OCI-M2 (cell line): ENCODE data around the gene CXCL16.
A peak's percentile ranks its signal among the peaks of the same experiment; 100 is the strongest.
"Not testable (repeated sequence)": the region's sequence is repeated elsewhere in the genome, so short reads cannot be mapped to it uniquely, and the experiment has no call there.

Experiments
- DNase-seq: peaks from one replicate; lab custom pipeline; 2025; ENCODE audit not compliant: unreplicated experiment; lab: John Stamatoyannopoulos, UW

Gene CXCL16

DNA sequence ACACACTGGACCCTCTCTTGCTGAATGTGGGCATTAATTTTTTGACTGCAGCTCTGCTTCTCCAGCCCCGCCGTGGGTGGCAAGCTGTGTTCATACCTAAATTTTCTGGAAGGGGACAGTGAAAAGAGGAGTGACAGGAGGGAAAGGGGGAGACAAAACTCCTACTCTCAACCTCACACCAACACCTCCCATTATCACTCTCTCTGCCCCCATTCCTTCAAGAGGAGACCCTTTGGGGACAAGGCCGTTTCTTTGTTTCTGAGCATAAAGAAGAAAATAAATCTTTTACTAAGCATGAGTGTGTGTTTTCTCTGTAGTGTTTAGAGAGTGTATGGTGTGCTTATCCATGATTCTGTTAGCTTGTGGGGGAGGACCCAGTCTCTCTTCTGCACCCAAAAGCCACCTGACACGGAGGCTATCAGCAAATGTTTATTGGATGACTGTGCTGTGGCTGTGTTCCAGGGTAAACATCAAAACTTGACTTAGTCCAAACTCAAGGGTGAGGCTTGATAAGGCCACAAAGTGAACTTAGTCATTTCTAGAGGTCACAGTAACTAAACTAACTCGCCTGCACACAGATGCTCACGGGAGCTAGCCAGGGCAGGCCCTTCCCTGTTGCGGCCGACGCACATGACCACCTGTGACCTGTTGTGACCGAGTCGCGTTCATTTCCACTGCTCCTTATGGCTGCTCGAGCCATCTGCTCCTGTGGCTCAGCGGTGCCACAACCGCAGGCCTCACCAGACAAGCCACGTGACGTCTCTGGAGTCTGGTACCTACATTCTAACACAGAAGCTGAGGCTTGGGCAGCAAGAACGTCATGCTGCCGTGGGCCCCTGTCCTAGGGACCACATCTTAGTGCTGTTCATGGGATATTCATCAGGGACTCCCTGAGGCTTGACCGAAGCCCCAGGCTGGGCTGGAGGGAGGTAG is 18.3 kb downstream of the CXCL16 start:
- DNase-seq: no peak

GRCh38 chr17:4720787-4721186 is 18.9 kb downstream of the CXCL16 start:
- DNase-seq: no peak

GRCh38 chr17:4719684-4720221 is 20.0 kb downstream of the CXCL16 start:
- no peak for DNase-seq

DNA sequence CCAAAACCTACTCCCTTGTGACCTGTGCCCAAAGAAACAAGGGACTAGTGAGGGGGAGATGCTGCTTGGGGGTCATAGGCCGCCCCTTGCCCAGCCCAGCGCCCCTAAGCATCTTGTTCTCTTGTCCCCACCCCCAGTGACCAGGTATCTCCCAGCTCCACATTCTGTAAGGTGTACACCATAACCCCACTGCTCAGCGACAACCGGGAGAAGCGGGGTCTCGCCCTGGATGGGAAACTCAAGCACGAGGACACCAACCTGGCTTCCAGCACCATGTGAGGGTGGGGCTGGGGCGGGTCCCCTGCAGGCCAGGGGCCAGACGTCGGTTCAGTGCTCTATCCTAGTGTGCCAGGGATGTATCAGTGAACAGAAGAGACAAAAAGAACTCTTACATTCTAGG is 20.6 kb downstream of the CXCL16 start:
- DNase-seq: no peak

- no peak for DNase-seq
These were observed 21.5 kb downstream of the CXCL16 start for GRCh38 chr17:4718276-4718675.

DNA sequence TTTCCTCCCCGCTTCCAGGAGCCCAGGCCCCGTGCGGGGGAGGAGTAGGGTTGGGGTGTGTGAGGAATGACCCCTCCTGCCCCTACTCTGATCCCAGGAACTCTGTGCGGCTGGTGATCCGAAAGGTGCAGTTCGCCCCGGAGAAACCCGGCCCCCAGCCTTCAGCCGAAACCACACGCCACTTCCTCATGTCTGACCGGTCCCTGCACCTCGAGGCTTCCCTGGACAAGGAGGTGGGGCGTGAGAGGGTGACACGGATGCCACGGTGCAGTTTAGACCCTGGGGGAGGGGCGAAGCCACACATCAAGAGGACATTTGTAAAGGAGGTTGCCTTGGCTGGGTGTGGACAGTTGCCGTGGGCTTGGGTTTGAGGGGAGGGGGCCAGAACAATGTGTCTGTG is 21.9 kb downstream of the CXCL16 start:
- DNase-seq: no peak

- no peak for DNase-seq
These were observed 23.6 kb downstream of the CXCL16 start for GRCh38 chr17:4716081-4716480.

DNA sequence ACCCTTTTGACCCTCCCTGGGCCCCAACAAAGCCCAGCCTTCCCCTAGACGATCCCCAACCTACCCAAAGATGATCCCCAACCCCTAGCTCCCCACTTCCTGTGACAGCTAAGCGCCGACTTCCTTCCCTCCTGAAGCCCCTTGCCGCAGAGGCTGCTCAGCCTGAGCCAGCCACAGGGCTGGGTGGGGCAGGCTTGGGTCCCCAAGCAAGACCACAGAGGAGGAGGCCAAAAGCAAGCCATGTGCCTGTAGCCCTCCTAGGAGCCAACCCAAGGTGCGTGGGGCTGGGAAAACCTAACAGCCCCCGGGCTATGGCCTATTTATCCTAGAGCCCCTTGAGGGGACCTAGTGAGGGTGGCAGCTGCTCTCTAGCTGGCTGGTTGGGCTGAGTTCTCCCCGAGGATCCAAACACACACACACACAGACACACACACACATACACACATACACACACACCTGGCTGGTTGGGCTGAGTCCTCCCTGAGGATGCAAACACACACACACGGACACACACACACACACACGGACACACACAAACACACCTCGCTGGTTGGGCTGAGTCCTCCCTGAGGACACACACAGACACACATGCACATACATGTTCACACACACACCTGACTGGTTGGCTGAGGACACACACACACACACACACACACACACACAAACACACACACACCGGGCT is 24.5 kb downstream of the CXCL16 start:
- no peak for DNase-seq

DNA sequence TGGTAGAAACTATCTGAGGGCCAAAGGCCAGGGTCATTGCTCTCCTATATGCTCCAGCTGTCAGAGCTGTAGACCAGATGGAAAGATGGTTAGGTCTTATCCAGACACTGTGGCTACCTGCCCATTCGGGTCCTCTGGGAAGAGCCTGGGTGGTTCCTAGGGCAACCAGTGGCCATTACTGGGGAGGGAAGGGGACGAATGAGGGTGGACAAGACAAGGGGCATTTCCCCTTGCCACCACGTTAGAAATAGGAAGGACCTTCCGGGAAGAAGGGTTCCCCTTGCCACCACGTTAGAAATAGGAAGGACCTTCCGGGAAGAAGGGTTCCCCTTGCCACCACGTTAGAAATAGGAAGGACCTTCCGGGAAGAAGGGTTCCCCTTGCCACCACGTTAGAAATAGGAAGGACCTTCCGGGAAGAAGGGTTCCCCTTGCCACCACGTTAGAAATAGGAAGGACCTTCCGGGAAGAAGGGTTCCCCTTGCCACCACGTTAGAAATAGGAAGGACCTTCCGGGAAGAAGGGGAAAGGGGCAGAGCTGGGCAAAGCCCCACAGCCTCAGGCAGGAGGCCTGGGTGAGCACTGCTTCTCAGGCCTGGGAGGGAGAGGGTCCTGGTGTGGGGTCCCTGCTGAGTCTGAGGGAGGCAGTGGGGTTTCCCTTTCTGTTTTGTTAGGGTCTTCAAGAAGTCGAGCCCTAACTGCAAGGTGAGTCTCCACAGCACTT is 25.2 kb downstream of the CXCL16 start:
- not testable (repeated sequence) for DNase-seq

DNA sequence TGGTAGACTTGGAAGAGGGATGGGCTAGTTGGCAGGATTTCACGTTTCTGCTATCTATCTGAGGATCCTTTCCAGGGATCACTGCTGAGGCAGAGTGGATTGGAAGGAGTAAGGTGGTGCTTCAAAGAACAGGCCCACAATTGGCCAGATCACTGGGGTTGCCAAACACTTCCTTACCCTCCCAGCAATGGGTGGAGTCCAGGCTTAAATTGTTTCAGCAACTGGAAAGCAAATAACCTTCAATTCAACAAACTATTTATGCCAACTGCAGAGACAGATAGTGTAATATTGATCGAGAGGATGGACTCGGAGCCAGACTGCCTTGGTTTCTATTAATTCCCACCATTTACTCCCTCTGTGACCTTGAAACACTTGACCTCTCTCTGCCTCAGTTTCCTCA is 27.2 kb downstream of the CXCL16 start:
- no peak for DNase-seq

- DNase-seq: no peak
These were observed 28.0 kb downstream of the CXCL16 start for GRCh38 chr17:4711661-4712181.

GRCh38 chr17:4710693-4711634 is 28.8 kb downstream of the CXCL16 start:
- no peak for DNase-seq

GRCh38 chr17:4709794-4710692 is 29.7 kb downstream of the CXCL16 start, which contains the start of gene ARRB2:
TSS of gene ARRB2 (plus strand) at chr17:4710632. CDS start at chr17:4710722, 90 bp downstream.
- peak; percentile 79 for DNase-seq

GRCh38 chr17:4708436-4708835 is 31.3 kb downstream of the CXCL16 start:
- DNase-seq: peak; percentile 56

- no peak for DNase-seq
These were observed 33.6 kb downstream of the CXCL16 start for GRCh38 chr17:4706121-4706520.

GRCh38 chr17:4704991-4705390 is 34.7 kb downstream of the CXCL16 start:
- no peak for DNase-seq

DNA sequence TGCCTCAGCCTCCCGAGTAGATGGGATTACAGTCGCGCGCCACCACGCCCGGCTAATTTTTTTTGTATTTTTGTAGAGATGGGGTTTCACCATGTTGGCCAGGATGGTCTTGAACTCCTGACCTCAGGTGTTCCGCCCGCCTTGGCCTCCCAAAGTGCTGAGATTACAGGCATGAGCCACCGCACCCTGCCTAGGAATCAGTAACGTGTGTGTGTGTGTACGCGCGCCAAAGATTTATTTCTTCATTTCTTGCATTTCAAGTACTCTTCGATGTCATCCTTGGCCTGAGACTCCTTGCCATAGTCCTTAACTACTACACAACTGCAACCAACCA is 35.2 kb downstream of the CXCL16 start:
- DNase-seq: not testable (repeated sequence)

DNA sequence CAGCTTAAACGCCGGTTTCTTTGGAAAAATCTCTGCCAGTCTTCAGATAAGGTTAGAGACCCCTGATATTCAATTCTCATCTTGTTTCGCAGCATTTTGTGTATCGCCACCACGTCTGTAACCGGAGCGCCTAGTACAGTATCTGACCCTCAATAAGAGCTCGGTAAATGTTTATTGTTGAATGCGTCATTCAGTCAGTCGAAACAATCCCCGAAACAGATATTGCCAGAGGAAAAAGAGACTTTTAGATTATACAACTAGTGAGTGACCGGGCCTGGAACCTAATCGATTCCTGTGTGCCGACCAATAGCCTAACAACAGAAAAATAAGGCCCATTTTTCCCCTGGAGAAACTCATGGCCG is 36.4 kb downstream of the CXCL16 start:
- no peak for DNase-seq

- DNase-seq: no peak
These were observed 38.6 kb downstream of the CXCL16 start for GRCh38 chr17:4701116-4701515.
